HG02884 (cell line): Measurements from ENCODE around the gene RNF166.

ENCODE experiments used
- ATAC-seq: cut with Tn5 transposase; IDR thresholded peaks from one replicate; pipeline ENCODE4 v1.9.1; 2021; ENCODE audit warnings: mild to moderate bottlenecking, moderate library complexity; ENCODE audit not compliant: unreplicated experiment

Gene RNF166

DNA sequence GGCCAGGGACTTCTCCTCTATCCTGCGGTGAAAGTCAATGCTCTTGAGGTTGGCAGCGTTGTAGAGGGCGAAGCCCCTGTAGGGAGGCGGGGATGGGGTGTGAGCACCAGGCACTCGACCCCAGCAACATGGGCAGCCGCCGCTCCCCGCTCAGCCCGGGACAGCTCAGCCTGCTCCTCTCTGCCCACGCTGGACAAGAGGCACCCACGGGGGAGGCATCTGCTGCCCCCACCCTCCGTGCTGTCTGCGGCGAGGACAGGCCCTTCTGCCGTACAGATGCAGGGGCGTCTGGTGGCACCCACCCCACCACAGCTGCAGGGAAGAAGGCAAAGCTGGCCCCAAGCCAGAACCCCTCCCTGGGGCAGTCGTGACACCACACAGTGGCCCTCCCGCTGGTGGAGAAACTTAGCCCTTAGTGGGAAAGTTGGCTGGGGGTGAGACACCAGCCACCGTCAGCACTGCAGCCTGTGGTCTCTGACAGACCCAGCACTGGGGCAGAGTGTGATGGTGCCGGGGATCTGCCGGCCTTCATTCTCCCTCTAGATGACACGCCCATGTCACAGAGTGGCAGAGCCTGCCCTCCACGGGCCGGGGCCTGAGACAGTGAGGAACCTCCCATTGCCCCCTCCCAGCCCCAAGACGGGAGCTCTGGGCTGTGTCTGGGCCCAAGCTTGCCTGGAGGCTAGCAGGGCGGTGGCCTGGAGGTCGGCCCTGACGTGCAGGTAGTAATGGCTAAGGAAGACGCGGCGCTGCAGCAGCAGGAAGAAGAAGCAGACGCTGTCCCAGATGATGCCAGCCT lies 19.6 kb upstream of the RNF166 start:
- no peak for ATAC-seq

DNA sequence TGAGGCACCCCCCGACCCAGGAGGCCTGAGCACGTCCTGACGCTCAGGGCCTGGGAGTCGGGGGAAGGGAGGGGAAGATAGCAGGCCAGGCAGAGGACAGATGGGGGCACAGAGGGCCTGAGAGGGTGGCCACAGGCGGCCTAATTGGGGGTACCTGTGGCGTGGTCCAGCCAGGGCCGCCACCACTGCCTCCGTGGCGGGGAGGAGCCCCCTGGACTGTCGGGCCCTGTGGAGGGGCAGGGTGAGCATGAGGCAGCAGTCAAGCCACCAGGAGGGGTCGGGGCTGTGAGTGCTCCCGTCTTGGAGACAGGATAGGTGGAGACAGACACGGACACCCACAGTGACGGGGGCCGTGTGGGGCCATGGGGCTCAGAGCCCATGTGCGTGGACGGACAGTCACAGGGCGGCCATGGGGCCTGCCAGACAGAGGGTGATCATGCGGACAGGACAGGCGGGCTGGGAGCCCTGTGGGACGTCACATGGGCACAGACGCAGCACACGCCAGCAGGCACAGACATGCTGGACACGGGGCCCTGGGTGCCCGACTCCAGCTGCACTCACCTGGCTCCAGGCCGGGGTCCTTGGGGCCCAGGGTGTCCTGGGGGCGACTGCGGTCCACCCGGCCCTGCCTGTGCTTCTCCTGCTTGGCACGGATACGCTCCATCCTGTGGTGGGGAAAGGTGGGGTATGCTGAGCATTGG lies 18.8 kb upstream of the RNF166 start:
- no peak for ATAC-seq

DNA sequence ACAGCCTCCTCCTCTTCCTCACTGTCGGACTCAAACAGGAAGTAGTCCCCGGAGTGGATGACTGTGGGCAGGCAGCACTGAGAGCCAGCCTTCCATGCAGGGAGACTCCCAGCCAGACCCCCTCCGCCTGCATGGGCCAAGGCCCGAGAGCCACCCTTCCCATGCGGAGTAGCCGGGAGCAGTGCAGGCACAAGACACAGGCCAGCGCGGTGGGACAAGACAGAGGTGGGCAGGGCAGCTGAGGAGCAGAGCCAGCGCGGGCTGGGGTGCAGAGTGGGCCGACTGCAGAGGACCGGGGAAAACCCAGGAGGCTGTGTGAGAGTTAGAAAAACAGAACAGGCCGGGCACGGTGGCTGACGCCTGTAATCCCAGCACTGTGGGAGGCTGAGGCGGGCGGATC lies 17.7 kb upstream of the RNF166 start:
- no peak for ATAC-seq

DNA sequence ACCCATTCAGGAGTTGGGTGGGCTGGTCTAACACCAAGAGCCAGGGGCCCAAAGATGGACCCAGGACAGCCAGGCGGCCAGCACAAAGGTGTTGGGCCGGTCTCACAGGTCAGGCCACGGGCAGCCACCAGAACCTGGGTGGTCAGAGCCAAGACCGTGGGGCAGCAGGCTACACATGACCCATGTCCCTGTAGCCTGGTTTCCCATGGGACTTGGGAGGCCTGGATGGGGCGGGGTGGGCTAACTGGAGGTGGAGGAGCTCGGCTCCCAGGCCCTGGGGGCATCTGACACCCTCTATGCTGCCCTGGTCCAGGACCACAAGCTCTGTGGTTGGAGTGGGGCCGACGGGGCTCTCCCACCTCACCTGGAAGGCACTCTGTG lies 17.3 kb upstream of the RNF166 start:
- no peak for ATAC-seq

DNA sequence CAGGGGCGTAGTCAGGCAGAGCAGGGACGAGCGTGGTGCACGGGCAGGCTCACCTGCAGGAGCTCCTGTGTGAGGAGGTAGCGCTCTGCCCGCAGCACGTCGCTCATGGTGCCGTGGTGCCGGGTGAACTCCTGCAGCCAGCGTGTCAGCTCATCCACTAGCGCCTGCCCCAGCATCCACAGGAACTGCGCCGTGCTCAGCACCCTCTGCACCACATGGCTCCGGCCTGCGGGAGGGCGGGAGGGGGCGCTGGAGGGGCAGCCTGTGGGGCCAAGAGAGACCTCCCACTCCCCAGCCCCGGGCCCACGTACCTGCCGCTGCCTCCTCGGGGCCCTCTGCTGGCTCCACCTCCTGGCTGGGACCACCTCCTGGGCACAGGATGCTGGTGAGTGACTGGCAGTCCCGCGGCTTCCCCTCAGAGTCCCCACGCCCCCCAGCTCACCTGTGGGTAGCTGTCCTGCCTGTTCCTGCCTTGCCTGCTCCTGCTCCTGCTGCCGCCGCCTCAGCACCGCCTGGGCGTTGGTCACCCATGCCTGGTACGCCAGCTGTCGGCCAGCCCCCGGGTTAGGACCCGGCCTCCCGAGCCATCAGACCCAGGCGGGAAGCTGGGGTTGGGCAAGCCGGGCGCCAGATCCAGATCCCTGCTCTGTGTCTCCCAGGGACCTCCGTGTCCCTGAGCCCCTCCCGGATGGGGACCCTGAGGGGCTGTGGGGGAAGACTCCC lies 16.7 kb upstream of the RNF166 start:
- ATAC-seq, result no peak

DNA sequence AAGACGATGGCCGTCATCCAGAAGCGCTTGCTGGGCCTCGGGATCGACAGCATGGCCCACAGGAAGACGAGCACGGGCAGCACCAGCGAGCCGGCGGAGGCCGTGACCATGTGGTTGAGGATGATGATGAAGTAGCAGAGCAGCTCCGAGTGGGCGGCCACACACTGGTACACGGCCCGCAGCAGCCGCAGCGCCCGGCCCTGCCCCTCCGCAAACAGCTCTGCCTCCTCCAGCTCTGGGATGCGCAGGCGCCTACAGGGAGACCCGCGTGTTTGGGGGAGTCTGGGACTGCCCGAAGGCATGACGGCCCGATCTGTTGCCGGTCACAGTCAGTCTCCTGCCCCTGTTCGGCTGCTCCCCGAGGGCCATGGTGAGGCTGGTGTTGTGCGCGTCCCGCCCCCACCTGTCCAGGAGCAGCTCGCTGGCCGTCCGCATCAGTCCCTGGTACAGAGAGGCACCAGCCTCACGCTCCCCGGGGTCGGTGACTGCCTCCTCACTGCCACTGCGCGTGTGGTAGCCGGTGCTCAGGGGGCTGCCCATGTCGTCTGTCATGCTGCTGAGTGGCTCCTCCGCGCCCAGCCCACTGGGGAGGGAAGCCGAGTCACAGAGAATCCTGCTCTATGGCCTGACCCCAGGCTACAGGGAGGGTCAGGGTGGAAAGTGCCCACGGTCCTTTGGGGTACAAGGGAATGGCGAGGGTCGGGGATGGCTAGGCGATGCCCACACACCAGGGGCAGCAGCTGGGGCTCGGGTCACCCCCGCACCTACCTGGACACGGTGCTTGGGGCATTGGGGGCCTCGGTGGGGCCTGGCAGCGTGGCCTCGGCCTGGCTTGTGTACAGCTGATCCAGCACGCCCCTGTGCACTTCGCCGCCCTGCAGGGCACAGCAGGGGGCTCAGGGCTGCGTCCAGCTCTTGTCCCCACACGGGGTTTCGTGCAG lies 15.9 kb upstream of the RNF166 start:
- no peak for ATAC-seq

DNA sequence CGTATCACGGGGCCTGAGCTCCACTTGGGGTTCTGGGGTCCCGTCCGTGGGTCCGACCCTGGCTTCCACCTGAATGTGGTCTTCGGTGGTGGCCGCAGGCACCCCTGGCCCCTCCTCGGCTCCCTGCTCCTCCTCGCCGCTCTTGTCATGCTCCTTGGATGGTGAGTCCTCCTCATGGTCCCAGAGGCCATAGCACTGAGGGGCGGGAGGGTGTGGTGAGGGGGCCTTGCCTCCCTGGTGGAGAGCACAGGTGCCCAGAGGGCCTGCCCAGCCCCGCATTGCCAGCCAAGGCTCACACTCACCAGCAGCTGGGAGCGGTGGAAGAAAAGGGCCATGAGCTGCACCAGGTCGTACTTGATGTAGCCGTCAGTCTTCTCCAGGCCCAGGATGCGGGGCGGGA lies 15.0 kb upstream of the RNF166 start:
- no peak for ATAC-seq

DNA sequence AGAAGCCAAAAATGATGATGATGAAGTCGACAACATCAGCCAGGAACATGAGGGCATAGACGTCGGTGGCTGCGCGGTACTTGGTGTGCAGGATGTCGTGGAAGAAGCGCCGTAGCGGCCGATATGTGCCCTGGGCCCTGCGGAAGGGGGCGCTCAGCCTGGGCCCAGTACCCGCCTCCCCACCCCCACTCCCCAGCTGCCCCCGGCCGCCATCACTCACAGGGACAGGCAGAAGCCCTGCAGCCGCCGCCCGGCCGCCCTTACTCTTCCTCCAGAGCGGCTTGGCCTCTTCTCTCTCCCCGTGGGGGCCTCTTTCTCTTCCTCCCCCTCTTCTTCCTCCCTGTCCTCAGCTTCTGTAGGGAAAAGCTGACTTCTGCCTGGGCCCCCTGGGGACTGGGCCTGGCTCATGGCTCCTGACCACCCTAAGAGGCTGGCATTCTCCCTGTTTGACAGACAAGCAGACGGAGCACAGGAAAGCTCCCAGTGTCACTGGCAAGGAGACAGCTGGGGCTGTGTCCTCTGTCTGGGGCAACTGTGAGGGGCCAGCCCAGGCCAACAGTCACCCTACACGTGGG lies 14.3 kb upstream of the RNF166 start:
- ATAC-seq, result no peak

DNA sequence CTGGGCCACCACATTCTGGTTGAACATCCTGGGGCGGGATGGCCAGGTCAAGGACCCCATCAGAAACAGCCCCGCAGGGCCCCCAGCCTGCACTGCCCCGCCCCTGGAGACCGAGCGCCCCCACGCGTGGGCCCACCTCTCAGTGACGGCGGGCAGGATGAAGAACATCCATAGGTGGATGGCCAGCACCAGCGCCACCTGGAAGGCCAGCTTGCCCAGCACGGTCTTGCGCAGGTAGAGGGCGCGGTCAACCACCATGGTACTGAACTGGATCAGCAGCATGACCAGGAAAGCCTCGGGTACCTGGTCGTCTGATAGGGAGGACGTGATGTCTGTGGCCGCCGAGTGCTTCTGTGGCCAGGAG lies 13.7 kb upstream of the RNF166 start:
- no peak for ATAC-seq

DNA sequence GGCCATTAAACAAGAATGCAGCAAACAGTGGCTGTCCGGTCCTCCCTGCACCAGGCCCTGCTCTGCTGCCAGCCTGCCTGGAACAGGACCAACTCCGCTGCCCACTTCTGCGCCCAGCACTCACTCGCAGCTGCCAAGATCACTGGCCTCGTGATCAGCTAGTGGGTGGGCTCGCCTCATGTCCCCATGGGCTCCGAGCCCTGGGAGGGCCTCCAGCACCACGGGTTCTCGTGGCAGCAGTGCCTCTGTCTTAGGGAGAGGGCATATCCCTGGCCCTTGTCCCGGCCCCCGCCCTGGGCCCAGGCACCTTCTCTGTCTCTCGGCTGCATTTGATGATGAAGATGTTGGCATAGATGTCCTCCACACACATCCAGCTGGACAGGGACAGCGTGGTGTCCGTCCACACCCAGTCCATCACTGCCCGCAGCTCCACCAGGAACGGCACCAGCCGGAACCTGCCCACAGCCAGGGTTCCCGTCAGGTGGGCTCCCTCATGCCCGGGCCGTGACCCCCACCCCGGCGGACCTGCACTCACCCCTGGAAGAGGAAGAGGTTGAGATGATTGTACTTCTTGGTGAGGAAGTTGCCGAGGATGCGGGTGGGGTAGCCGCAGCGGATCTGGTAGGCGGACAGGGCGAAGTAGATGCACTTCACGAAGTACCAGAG lies 13.2 kb upstream of the RNF166 start:
- no peak for ATAC-seq

DNA sequence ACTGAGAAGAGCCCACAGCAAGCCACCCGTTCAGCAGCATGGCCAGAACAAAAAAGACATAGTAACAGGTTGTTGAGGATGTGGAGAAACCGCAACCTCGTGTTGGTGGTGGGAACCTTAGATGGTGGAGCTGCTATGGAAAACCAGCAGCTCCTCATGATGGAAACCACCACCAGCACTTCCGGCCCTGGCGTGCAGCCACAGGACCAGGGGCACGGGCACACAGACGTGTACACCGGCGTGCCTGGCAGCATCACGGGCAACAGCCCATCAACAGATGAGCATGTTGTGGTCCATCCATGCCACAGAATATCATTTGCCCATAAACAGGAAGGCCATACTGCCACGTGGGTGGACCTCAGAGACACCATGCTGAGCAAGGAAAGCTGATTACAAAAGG lies 12.0 kb upstream of the RNF166 start:
- no peak for ATAC-seq

DNA sequence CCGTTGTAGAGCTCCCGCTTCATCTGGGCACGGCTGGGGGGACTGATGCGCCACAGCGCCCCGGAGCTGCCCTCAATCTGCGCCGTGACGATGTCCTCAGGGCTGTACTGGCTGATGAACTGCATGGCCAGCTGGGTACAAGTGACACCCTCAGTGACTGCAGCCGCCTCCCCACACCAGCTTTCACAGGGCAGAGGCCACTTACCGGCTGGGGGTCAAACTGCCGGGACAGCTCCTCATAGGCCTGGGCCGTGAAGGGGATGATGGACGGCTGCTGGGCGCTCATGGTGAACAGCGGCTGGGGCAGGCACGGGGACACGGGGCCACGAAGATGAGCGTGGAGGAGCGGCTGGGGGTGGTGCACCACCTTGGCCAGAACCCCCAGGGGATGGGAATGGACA lies 10.4 kb upstream of the RNF166 start:
- no peak for ATAC-seq

DNA sequence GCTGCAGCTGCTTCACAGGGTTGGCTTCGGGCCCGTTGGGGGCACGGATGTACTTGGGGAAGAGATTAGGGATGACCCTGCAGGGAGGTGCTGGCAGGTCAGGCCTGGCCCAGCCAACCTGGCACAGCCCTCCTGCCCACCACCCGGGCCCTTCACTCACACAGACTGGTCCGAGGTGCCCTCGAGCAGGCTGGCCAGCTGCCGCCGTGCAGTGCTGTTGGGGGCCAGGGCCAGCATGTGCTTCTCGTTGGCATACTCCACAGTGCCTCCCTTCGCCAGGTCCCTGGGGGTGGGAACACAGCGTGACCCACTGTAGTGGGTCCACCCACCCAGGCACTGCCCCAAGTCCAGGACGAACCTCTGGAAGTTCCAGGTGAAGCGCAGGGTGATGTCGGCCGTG lies 10.0 kb upstream of the RNF166 start:
- ATAC-seq, result no peak

DNA sequence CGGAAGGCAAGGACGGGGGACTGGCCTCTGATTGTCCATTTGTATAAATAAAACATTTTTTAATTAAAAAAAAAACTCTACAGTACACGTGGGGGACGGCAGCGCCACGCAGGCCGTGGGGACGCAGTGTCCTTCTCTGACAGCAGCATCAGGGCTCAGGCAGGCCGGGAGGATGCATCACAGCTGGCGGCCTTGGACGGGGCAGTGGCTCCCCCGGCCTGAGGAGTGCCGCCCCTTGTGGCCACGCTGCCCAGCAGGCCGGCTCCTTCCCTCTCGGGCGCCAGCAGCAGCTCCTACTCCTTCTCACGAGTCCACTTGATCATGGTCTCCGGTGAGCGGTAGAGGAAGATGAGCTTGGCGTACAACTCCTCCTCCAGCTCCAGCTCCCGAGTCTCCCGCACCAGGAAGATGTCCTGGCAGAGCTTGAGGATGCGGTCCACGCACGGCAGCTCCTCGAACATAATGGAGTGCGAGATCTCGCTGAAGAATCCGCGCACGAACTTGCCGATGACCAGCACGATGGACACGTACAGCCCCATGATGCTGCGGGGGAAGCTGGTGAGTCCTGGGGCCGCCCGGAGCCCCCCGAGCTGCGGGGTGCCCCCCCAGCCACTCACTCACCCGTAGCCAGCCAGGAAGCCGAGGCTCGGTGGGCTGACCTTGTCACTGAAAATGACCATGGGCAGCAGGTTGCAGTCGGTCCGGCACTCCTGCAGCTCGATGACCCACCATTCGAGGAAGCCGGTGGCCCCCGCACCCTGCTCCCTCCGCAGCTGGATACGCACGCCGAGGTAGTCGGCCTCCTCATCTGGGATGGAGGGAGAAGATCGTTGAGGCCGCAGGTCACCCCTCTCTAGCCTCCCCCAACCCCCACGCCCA lies 9.3 kb upstream of the RNF166 start:
- no peak for ATAC-seq

DNA sequence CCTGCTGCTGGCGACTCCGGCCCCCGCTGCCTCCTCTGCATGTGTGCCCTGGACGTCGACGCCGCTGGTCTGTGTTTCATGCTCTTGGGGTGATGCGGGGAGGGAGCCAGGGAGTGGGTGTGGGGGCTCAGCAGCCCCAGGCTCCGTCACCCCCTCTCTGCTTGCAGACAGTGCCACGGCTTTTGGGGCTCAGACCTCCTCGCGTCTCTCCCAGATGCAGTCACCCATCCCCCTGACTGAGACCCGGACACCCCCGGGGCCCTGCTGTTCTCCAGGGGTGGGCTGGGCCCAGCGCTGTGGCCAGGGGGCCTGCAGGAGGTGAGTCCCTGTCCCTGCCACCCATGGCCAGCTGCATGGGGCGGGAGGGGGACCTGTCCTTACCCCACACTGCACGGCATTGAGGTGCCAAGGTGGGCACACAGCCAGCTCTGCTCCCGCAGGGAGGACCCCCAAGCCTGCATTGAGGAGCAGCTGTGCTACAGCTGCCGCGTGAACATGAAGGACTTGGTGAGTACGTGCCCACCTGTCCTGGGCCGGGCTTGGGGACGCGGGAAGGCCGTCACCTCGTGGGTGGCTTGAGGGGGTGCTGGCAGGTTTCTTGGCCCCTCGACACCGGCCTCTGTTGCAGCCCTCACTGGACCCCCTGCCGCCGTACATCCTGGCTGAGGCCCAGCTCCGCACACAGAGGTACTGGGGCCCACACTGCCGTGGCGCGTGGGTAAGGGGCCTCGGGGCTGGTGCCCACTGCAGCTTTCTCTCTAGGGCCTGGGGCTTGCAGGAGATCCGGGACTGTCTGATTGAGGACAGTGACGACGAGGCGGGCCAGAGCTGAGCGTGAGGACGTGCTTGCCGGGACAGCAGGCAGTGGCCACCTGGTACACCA lies 8.5 kb upstream of the RNF166 start:
- ATAC-seq, result no peak

DNA sequence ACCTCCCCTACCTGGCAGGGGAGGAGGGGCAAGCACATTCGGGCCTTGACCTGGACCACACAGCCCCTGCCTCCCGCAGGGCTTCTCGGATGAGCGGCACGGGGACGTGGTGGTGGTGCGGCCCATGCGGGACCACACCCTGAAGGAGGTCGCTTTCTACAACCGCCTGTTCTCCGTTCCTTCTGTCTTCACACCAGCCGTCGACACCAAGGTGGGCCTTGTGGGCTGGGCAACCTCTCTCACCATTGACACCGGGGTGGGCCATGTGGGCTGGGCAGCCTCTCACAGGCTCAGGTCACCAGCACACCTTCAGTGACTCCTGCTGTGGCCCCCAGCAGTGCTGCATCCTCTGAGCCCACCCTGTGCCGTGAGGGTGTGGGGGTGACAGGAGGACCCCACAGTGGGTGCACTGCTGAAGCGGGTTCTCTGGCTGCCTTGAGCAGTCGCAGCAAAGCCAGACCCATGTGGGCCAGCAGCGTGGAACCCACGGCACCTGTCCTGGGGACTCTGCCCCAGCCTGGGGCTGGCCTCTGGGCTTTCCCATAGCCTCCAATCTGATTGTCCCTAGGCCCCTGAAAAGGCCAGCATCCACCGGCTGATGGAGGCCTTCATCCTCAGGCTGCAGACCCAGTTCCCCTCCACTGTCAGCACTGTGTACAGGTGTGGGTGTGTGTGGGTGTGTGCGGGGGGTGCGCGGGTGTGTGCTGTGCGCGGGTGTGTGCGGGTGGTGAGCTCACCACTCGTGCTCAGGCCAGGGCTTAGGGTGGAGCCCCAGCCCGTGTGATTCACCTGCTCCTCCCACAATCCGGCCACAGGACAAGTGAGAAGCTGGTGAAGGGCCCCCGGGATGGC lies 7.6 kb upstream of the RNF166 start:
- ATAC-seq, result no peak

DNA sequence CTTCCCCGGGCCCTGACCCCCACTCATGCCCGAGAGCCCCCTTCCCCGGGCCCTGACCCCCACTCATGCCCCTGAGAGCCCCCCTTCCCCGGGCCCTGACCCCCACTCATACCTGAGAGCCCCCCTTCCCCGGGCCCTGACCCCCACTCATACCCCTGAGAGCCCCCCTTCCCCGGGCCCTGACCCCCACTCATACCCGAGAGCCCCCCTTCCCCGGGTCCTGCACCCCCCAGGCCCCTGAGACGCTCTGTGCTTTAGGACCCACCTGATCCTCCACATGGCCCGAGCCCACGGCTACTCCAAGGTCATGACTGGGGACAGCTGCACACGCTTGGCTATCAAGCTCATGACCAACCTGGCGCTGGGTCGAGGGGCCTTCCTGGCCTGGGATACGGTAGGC lies 6.8 kb upstream of the RNF166 start:
- no peak for ATAC-seq
